GM13976 (cell line): ENCODE measurements around the gene LDLRAD1.
"Not testable (repeated sequence)": the region's sequence is repeated elsewhere in the genome, so short reads cannot be mapped to it uniquely, and the experiment has no call there.

Experiments used
- DNase-seq: peaks from one replicate; pipeline ENCODE4 v3.0.0; 2012; ENCODE audit warnings: low spot score
- CTCF ChIP-seq: IDR thresholded peaks from 2 replicates; pipeline ENCODE4 v1.5.1; 2012; ENCODE audit warnings: borderline replicate concordance, mild to moderate bottlenecking; ENCODE audit not compliant: insufficient read depth; ENCODE audit errors: extremely low read depth, missing control alignments, control extremely low read depth
- in situ Hi-C: fragments of 300-500 bp; cut with MboI; formaldehyde crosslinking; loops from one replicate; pipeline ENCODE4 v1.12.0; 2022; ENCODE audit warnings: low sequenced_read_pairs, mixed read lengths, inconsistent platforms; ENCODE audit not compliant: unreplicated experiment

Gene LDLRAD1

DNA sequence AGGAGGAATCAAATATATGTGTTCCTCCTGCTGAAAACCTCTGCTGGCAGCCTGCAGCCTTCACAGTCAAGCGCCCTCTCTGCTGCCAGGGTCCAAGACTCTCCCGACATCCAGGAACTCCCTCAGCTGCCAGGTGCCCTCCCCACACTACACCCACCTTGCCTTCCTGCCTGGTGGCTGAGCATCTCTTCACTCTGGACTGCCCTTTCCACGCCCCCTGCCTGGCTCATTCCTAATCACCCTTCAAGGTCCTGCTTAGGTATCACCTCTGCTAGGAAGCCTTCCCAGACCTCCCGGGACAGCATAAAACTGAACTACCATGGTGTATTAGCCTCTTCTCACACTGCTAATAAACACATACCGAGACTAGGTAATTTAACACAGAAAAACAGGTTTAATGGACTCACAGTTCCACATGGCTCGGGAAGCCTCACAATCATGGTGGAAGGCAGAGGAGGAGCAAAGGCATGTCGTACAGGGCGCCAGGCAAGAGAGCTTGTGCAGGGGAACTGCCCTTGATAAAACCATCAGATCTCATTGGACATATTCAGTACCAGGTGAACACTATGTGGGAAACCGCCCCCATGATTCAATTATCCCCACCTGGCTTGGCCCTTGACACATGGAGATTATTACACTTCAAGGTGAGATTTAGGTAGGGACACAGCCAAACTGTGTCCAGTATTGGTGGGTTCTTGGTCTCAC, 15.3 kb downstream of the LDLRAD1 start:
- DNase-seq: no peak
- in situ Hi-C loops: no loop called here
- TF ChIP-seq CTCF: no peak

DNA sequence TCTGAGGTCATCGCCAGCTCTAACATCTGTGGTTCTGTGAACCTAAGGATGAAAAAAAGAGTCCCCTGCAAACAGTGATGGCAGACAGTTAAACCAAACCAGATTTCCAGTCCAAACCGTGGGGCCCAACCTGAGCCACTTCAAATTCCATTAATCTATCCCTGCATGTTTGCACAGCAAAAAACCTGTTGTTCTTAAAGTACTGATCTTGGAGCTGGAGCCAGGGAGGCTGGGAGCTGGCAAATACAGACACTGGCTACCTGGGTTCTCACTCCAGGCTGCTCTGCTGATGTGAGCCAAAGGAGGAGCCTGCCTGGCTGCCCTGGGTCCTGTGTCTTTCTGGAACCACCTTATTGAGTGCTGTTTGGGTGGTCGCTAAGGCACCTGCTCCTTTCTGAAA, 16.4 kb downstream of the LDLRAD1 start:
- no peak for DNase-seq
- TF ChIP-seq CTCF: no peak
- in situ Hi-C loops: no loop called here

DNA sequence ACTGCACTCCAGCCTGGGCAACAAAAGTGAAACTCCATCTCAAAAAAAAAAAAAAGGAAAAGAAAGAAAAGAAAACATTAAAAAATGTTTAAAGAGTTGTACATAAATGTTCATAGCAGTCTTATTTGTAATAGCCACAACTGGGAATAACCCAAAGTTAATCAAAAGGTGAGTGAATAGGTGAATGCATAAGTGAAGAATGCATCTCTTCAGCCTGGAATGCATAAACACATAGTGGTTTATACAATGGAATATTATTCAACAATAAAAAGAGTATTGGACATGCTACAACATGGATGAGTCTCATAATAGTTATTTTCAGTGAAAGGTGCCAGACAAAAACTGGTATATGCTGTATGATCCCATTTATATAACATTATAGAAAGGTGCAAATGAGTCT, 18.1 kb downstream of the LDLRAD1 start:
- in situ Hi-C loops: no loop called here
- no peak for TF ChIP-seq CTCF
- DNase-seq: no peak

- no peak for DNase-seq
- TF ChIP-seq CTCF: no peak
- in situ Hi-C loops: no loop called here
These were observed 19.8 kb downstream of the LDLRAD1 start for GRCh38 chr1:53998223-53998622.

- TF ChIP-seq CTCF: no peak
- DNase-seq: no peak
- in situ Hi-C loops: no loop called here
These were observed 22.3 kb downstream of the LDLRAD1 start for GRCh38 chr1:53995683-53996082.

DNA sequence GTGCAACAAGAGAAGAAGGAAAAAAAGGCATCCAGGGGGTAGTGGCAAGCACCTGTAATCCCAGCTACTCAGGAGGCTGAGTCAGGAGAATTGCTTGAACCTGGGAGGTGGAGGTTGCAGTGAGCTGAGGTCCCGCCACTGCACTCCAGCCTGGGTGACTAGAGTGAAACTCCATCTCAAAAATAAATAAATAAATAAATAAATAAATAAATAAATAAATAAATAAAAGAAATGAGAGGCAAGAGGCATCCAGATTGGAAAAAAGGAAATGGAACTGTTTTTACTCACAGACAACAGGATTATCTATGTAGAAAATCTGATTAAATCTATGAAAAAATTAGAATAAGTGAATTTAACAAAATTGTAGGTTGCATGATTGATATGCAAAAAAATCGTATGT, 23.5 kb downstream of the LDLRAD1 start:
- in situ Hi-C loops, DNase-seq: not testable (repeated sequence)

GRCh38 chr1:53992085-53992874, 25.7 kb downstream of the LDLRAD1 start:
- DNase-seq: no peak
- no peak for TF ChIP-seq CTCF
- in situ Hi-C loops: no loop called here
